Transverse colon (tissue), 3 donors: Measurements from ENCODE around the gene STX12.
"Not testable (repeated sequence)": the region's sequence is repeated elsewhere in the genome, so short reads cannot be mapped to it uniquely, and the experiment has no call there.

ENCODE experiments used
- POLR2A ChIP-seq: fragments of 450-650 bp; IDR thresholded peaks from one replicate; pipeline ENCODE4 v1.6.1; 2016; ENCODE audit warnings: antibody characterized with exemption, mild to moderate bottlenecking, moderate library complexity
- TF ChIP-seq, protein P1 (sequence below), 5 experiments: fragments of 200-600 bp in 3 of 5; fragments of 450-650 bp in 2 of 5; sonication (generic) in 3 of 5; IDR thresholded peaks; 1 replicate in 2 of 5; 2 replicates in 3 of 5; pipeline ENCODE4 v1.5.1; 2016 to 2017; ENCODE audit warnings: antibody characterized with exemption in 5 of 5, inconsistent platforms in 3 of 5, mild to moderate bottlenecking in 2 of 5, moderate library complexity in 1 of 5

DNA sequence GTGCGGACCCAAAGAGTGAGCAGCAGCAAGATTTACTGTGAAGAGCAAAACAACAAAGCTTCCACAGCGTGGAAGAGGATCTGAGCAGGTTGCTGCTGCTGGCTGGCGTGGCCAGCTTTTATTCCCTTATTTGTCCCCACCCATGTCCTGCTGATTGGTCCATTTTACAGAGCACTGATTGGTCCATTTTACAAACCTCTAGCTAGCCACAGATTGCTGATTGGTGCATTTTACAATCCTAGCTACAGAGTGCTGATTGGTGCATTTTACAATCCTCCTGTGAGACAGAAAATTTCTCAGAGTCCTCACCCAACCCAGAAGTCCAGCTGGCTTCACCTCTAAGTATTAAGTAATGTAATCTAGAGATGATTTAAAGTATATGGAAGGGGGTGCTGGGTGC is 17.3 kb downstream of the STX12 start:
- TF ChIP-seq POLR2A: not testable (repeated sequence)
- TF ChIP-seq, protein P1, sequence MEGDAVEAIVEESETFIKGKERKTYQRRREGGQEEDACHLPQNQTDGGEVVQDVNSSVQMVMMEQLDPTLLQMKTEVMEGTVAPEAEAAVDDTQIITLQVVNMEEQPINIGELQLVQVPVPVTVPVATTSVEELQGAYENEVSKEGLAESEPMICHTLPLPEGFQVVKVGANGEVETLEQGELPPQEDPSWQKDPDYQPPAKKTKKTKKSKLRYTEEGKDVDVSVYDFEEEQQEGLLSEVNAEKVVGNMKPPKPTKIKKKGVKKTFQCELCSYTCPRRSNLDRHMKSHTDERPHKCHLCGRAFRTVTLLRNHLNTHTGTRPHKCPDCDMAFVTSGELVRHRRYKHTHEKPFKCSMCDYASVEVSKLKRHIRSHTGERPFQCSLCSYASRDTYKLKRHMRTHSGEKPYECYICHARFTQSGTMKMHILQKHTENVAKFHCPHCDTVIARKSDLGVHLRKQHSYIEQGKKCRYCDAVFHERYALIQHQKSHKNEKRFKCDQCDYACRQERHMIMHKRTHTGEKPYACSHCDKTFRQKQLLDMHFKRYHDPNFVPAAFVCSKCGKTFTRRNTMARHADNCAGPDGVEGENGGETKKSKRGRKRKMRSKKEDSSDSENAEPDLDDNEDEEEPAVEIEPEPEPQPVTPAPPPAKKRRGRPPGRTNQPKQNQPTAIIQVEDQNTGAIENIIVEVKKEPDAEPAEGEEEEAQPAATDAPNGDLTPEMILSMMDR (IDR thresholded peaks at IDR 0.05): not testable (repeated sequence)
